Measurements from ENCODE around the gene KLF1.

Gene KLF1

GRCh38 chr19:12866416-12867119 lies 20.4 kb downstream of the KLF1 start:
- H3K36me3 ChIP-seq (ENCODE audit: control insufficient read depth, insufficient read depth, low read length): no peaks in the 10 kb centered on the region
- TF ChIP-seq CTCF (IDR thresholded peaks at IDR 0.05; ENCODE audit: insufficient read depth, low read length, poor library complexity, severe bottlenecking): no peak
- DNase-seq (ENCODE audit: extremely low read depth, insufficient read length): no peak
- H3K4me3 ChIP-seq (replicated peaks; ENCODE audit: low read depth, low read length): no peak overlapping the region
- no peaks in the 10 kb centered on the region for H3K27me3 ChIP-seq (replicated peaks; ENCODE audit: control insufficient read depth, insufficient read depth, low read length)

DNA sequence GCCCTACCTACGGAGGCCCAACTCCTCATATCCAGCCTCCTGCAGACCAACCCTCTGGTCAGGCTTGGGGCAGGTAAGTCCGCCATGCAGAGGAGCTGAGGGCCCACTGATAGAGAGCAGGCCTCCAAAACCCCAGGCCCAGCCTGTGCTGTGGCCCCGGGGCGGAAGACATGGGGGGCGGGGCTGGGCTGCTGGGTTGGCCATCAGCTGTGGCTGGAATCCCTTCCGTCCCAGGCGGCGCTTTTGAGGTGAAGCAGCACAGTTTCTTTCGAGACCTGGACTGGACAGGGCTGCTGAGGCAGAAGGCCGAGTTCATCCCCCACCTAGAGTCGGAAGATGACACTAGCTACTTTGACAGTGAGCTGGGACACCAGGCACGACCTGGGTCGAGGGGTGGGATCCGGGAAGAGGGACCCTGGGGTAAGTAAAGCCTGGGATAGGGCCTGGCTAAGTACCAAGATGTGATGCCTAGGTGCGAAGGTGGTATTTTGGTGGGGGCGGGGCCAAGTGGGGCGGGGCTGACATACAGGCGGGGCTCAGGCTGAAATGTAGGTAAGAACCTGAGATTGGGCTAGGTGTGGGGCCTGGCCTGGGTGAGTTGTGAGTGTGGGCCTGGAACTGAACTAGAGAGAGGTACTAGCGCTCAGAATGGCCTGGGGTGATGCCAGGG lies 21.1 kb downstream of the KLF1 start:
- DNase-seq (ENCODE audit: extremely low read depth, insufficient read length): no peak
- Histone ChIP-seq H3K36me3 (ENCODE audit: control insufficient read depth, insufficient read depth, low read length) (no peaks in the 10 kb centered on the region), H3K4me3 (replicated peaks; ENCODE audit: low read depth, low read length) (no peak overlapping the region), H3K27me3 (replicated peaks; ENCODE audit: control insufficient read depth, insufficient read depth, low read length) (no peaks in the 10 kb centered on the region)
- no peak for TF ChIP-seq CTCF (IDR thresholded peaks at IDR 0.05; ENCODE audit: insufficient read depth, low read length, poor library complexity, severe bottlenecking)

DNA sequence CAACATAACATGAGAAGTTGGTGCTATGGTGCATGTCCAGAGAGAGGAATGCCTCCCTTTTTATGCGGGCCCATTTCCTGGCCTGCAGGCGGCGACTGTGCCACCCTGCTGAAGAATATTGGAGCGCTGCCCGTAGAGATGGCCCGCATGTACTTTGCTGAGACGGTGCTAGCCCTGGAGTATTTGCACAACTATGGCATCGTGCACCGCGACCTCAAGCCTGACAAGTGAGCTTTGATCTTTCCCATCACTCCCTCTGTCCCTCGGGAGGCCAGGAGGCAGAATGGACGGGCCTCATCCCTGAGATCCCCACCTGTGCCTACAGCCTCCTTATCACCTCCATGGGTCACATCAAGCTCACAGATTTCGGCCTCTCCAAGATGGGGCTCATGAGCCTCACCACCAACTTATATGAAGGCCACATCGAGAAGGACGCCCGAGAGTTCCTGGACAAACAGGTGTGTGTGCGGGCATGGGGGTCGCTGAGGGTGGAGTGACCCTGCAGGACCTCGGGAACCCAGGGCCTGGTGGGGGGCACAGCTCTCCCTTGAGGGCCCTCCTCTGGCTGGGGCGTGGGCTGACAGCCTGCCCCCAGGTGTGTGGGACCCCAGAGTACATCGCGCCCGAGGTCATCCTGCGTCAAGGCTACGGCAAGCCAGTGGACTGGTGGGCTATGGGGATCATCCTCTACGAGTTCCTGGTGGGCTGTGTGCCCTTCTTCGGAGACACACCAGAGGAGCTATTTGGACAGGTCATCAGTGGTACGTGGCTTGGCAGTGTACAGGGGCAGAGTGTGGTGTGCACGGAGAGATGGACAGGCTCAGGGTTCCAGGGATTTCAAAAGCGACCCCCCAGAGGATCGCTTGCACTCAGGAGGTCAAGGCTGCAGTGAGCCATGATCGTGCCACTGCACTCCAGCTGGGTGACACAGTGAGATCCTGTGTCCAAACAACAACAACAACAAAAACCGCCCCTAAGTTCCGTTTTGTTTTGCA lies 22.0 kb downstream of the KLF1 start:
- no peak for DNase-seq (ENCODE audit: extremely low read depth, insufficient read length)
- Histone ChIP-seq H3K36me3 (ENCODE audit: control insufficient read depth, insufficient read depth, low read length) (no peaks in the 10 kb centered on the region), H3K27me3 (replicated peaks; ENCODE audit: control insufficient read depth, insufficient read depth, low read length) (no peaks in the 10 kb centered on the region), H3K4me3 (replicated peaks; ENCODE audit: low read depth, low read length) (no peak overlapping the region)
- TF ChIP-seq CTCF (IDR thresholded peaks at IDR 0.05; ENCODE audit: insufficient read depth, low read length, poor library complexity, severe bottlenecking): no peak

GRCh38 chr19:12864143-12864542 lies 22.9 kb downstream of the KLF1 start:
- Histone ChIP-seq H3K27me3 (replicated peaks; ENCODE audit: control insufficient read depth, insufficient read depth, low read length) (no peaks in the 10 kb centered on the region), H3K36me3 (ENCODE audit: control insufficient read depth, insufficient read depth, low read length) (no peaks in the 10 kb centered on the region), H3K4me3 (replicated peaks; ENCODE audit: low read depth, low read length) (no peak overlapping the region)
- TF ChIP-seq CTCF (IDR thresholded peaks at IDR 0.05; ENCODE audit: insufficient read depth, low read length, poor library complexity, severe bottlenecking): no peak
- no peak for DNase-seq (ENCODE audit: extremely low read depth, insufficient read length)

DNA sequence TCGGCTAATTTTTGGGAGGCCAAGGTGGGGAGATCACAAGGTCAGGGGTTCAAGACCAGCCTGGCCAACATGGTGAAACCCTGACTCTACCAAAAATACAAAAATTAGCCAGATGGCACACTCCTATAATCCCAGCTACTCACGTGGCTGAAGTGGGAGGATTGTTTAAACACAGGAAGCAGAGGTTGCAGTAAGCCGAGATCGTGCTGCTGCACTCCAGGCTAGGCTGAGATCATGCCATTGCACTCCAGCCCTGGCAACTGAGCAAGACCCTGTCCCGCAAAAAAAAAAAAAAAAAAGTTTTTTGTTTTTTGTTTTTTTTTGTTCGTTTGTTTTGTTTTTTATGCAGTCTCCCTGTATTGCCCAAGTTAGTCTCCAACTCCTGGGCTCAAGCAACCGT lies 27.5 kb downstream of the KLF1 start:
- no peak for TF ChIP-seq CTCF (IDR thresholded peaks at IDR 0.05; ENCODE audit: insufficient read depth, low read length, poor library complexity, severe bottlenecking)
- DNase-seq (ENCODE audit: extremely low read depth, insufficient read length): no peak
- Histone ChIP-seq H3K27me3 (replicated peaks; ENCODE audit: control insufficient read depth, insufficient read depth, low read length) (no peaks in the 10 kb centered on the region), H3K4me3 (replicated peaks; ENCODE audit: low read depth, low read length) (no peak overlapping the region), H3K36me3 (ENCODE audit: control insufficient read depth, insufficient read depth, low read length) (no peaks in the 10 kb centered on the region)
